ENCODE measurements around the gene MRPL49. TPM values are rescaled to one million over a fixed set of nuclear protein-coding genes. Genes with fewer than 3 reads are reported as not detected.
A peak's percentile ranks its signal among the peaks of the same experiment; 100 is the strongest.

Gene MRPL49
- polyA plus RNA-seq, 4 donors, result 35.2 to 65.7 (median 50.6) TPM

- 95 to 96% (median 95%) methylated on average over 45 to 52 of the region's 52 CpGs for WGBS, 3 donors
- DNase-seq, result no peak
- H3K27ac ChIP-seq (ENCODE audit: low read depth in 1 of 3, low read length in 2 of 3), result no peak overlapping the region
- no peaks in the 10 kb centered on the region for H3K27me3 ChIP-seq (ENCODE audit: control insufficient read depth in 3 of 3, insufficient read depth in 3 of 3, low read length in 3 of 3)
- H3K4me3 ChIP-seq (ENCODE audit: low read depth in 1 of 3, low read length in 3 of 3), result no peak overlapping the region
- peaks cover 5 to 63% (median 14%) of the 10 kb centered on the region in 3 donors for H3K36me3 ChIP-seq (ENCODE audit: control insufficient read depth in 3 of 3, insufficient read depth in 2 of 3, low read depth in 1 of 3, low read length in 3 of 3)
- H3K9me3 ChIP-seq (ENCODE audit: control insufficient read depth in 2 of 2, insufficient read depth in 1 of 2, low read depth in 1 of 2, low read length in 1 of 2), result no peaks in the 10 kb centered on the region
- peaks cover 0 to 20% (median 4%) of the 10 kb centered on the region in 3 donors for H3K4me1 ChIP-seq (ENCODE audit: control insufficient read depth in 3 of 3, insufficient read depth in 2 of 3, low read depth in 1 of 3, low read length in 2 of 3)
- no peak for FAIRE-seq
Observed at GRCh38 chr11:65107751-65108468, 14.2 kb upstream of the MRPL49 start.

GRCh38 chr11:65108469-65109123 lies 13.5 kb upstream of the MRPL49 start:
- Histone ChIP-seq H3K27ac (ENCODE audit: low read depth in 1 of 3, low read length in 2 of 3) (no peak overlapping the region), H3K4me3 (ENCODE audit: low read depth in 1 of 3, low read length in 3 of 3) (no peak overlapping the region)

DNA sequence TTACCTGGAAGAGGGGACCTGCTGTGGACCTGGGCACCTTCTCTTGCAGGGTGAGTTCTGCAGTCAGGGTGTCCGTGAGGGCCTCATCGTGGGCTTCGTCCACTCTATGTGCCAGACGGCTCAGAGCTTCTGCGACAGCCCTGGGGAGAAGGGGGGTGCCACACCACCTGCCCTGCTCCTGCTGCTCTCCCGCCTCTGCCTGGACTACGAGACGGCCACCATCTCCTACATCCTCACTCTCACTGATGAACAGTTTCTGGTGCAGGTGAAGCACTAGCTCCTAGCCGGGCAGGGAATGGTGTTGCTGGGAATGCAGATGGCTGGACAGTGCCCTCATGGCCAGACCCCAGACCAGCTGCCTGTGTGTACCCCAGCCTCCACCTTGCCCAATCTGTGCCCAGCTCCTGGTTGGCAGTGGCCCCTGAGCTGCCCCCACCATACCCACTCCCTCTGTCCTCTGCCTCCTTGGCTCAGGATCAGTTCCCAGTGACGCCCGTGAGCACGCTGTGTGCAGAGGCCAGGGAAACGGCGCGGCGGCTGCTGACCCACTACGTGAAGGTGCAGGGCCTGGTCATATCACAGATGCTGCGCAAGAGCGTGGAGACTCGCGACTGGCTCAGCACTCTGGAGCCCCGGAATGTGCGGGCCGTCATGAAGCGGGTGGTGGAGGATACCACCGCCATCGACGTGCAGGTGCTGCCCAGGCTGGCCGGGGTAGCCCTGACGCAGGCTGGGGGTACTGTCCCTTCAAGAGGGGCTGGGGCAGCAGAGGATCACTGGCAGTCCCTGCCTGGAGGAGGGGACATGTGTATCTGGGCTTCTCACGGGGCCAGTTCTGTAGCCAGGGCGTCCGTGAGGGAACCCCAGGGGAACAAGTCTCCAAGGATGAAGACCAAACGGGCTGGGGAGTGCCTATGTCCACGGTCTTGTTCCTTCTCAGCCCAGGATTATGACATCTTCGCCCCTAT lies 12.6 kb upstream of the MRPL49 start:
- H3K9me3 ChIP-seq (ENCODE audit: control insufficient read depth in 2 of 2, insufficient read depth in 1 of 2, low read depth in 1 of 2, low read length in 1 of 2), result no peaks in the 10 kb centered on the region
- peaks cover 0 to 32% (median 11%) of the 10 kb centered on the region in 3 donors for H3K4me1 ChIP-seq (ENCODE audit: control insufficient read depth in 3 of 3, insufficient read depth in 2 of 3, low read depth in 1 of 3, low read length in 2 of 3)
- DNase-seq (no peak), FAIRE-seq (no peak)
- no peaks in the 10 kb centered on the region for H3K27me3 ChIP-seq (ENCODE audit: control insufficient read depth in 3 of 3, insufficient read depth in 3 of 3, low read length in 3 of 3)
- peaks cover 5 to 65% (median 14%) of the 10 kb centered on the region in 3 donors for H3K36me3 ChIP-seq (ENCODE audit: control insufficient read depth in 3 of 3, insufficient read depth in 2 of 3, low read depth in 1 of 3, low read length in 3 of 3)
- no peak overlapping the region for H3K4me3 ChIP-seq (ENCODE audit: low read depth in 1 of 3, low read length in 3 of 3)
- no peak overlapping the region for H3K27ac ChIP-seq (ENCODE audit: low read depth in 1 of 3, low read length in 2 of 3)
- WGBS, 3 donors, result 91 to 92% (median 91%) methylated on average over 36 of the region's 36 CpGs

More at GRCh38 chr11:65108469-65109123, 13.5 kb upstream of the MRPL49 start:
- Histone ChIP-seq H3K27me3 (ENCODE audit: control insufficient read depth in 3 of 3, insufficient read depth in 3 of 3, low read length in 3 of 3) (no peaks in the 10 kb centered on the region), H3K9me3 (ENCODE audit: control insufficient read depth in 2 of 2, insufficient read depth in 1 of 2, low read depth in 1 of 2, low read length in 1 of 2) (no peaks in the 10 kb centered on the region), H3K36me3 (ENCODE audit: control insufficient read depth in 3 of 3, insufficient read depth in 2 of 3, low read depth in 1 of 3, low read length in 3 of 3) (peaks cover 5 to 62% (median 14%) of the 10 kb centered on the region in 3 donors), H3K4me1 (ENCODE audit: control insufficient read depth in 3 of 3, insufficient read depth in 2 of 3, low read depth in 1 of 3, low read length in 2 of 3) (peaks cover 0 to 26% (median 11%) of the 10 kb centered on the region in 3 donors)
- WGBS, 3 donors, result 94 to 96% (median 95%) methylated on average over 30 to 38 of the region's 38 CpGs
- no peak for DNase-seq
- no peak for FAIRE-seq

- no peaks in the 10 kb centered on the region for H3K27me3 ChIP-seq (ENCODE audit: control insufficient read depth in 3 of 3, insufficient read depth in 3 of 3, low read length in 3 of 3)
- 6 to 12% (median 7%) methylated on average over 15 to 18 of the region's 18 CpGs for WGBS, 3 donors
- no peak for FAIRE-seq
- peak; percentile 86 to 92 for DNase-seq
- H3K36me3 ChIP-seq (ENCODE audit: control insufficient read depth in 3 of 3, insufficient read depth in 2 of 3, low read depth in 1 of 3, low read length in 3 of 3), result peaks cover 5 to 70% (median 14%) of the 10 kb centered on the region in 3 donors
- H3K27ac ChIP-seq (ENCODE audit: low read depth in 1 of 3, low read length in 2 of 3), result peak overlapping the region in 2 of 3 donors; percentile 64 to 77
- H3K9me3 ChIP-seq (ENCODE audit: control insufficient read depth in 2 of 2, insufficient read depth in 1 of 2, low read depth in 1 of 2, low read length in 1 of 2), result no peaks in the 10 kb centered on the region
- no peak overlapping the region for H3K4me3 ChIP-seq (ENCODE audit: low read depth in 1 of 3, low read length in 3 of 3)
- peaks cover 0 to 32% (median 11%) of the 10 kb centered on the region in 3 donors for H3K4me1 ChIP-seq (ENCODE audit: control insufficient read depth in 3 of 3, insufficient read depth in 2 of 3, low read depth in 1 of 3, low read length in 2 of 3)
Observed at GRCh38 chr11:65110354-65110861, 11.7 kb upstream of the MRPL49 start.

- WGBS, 3 donors, result 60 to 66% (median 62%) methylated on average over 27 to 31 of the region's 31 CpGs
Observed at GRCh38 chr11:65111159-65111743, 10.9 kb upstream of the MRPL49 start.

DNA sequence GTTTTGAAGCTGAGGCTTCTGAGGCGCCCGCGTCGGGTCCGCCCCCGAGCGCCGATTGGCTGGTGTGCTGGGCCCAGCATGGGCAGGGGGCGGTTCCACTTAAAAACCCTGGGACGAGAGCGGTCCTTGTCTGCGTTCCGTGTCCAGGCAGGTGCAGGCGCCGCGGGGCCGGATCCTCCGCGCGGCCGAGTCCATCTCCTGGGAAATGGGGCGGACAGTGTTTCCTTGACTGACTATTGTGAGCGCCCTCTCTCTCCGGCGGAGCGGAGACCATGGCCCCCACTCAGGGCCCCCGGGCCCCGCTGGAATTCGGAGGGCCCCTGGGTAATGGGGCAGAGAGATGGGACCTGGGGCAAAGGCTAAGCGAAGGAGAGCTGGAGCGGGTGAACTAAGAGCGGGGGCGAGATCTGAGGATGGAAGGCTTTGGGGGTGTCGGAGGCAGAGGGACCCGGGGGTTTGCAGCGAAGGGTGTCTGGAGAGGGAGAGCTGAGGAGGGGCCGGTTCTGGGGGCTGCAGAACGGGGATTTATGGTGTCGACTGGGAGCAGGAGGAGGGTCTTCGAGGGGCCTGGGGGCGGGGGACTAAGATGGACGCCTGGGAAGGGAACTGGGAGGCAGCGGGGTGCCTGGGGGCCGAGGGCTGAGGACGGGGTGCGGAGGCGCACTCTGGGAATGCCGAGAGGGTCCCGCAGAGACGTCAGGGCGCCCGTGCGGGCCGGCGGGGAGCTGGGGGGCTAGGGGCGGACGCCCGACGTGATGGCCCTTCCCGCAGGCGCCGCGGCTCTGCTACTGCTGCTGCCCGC lies 10.2 kb upstream of the MRPL49 start, which contains the start of gene TM7SF2:
TM7SF2 (plus strand) TSS at position 129 of the 802 bp plus-strand sequence; CDS start at position 273, 144 bp downstream.
- 0 to 1% (median 1%) methylated on average over 42 to 64 of the region's 64 CpGs for WGBS, 3 donors
- Histone ChIP-seq H3K27ac (ENCODE audit: low read depth in 1 of 3, low read length in 2 of 3) (peak within 1 kb of the TSS; percentile 15 to 79 (median 64)), H3K4me1 (ENCODE audit: control insufficient read depth in 3 of 3, insufficient read depth in 2 of 3, low read depth in 1 of 3, low read length in 2 of 3) (peaks cover 5 to 41% (median 15%) of the 10 kb centered on the region in 3 donors), H3K27me3 (ENCODE audit: control insufficient read depth in 3 of 3, insufficient read depth in 3 of 3, low read length in 3 of 3) (no peaks in the 10 kb centered on the region), H3K36me3 (ENCODE audit: control insufficient read depth in 3 of 3, insufficient read depth in 2 of 3, low read depth in 1 of 3, low read length in 3 of 3) (peaks cover 5 to 73% (median 10%) of the 10 kb centered on the region in 3 donors), H3K4me3 (ENCODE audit: low read depth in 1 of 3, low read length in 3 of 3) (peak within 1 kb of the TSS; percentile 38 to 83 (median 58)), H3K9me3 (ENCODE audit: control insufficient read depth in 2 of 2, insufficient read depth in 1 of 2, low read depth in 1 of 2, low read length in 1 of 2) (no peaks in the 10 kb centered on the region)
- FAIRE-seq (no peak), DNase-seq (peak; percentile 97)

More at GRCh38 chr11:65111159-65111743, 10.9 kb upstream of the MRPL49 start:
- peak overlapping the region in 1 of 3 donors; percentile 77 for H3K27ac ChIP-seq (ENCODE audit: low read depth in 1 of 3, low read length in 2 of 3)
- H3K4me1 ChIP-seq (ENCODE audit: control insufficient read depth in 3 of 3, insufficient read depth in 2 of 3, low read depth in 1 of 3, low read length in 2 of 3), result peaks cover 2 to 36% (median 11%) of the 10 kb centered on the region in 3 donors
- H3K27me3 ChIP-seq (ENCODE audit: control insufficient read depth in 3 of 3, insufficient read depth in 3 of 3, low read length in 3 of 3), result no peaks in the 10 kb centered on the region
- H3K9me3 ChIP-seq (ENCODE audit: control insufficient read depth in 2 of 2, insufficient read depth in 1 of 2, low read depth in 1 of 2, low read length in 1 of 2), result no peaks in the 10 kb centered on the region
- H3K36me3 ChIP-seq (ENCODE audit: control insufficient read depth in 3 of 3, insufficient read depth in 2 of 3, low read depth in 1 of 3, low read length in 3 of 3), result peaks cover 5 to 73% (median 10%) of the 10 kb centered on the region in 3 donors
- DNase-seq, result no peak
- H3K4me3 ChIP-seq (ENCODE audit: low read depth in 1 of 3, low read length in 3 of 3), result peak overlapping the region in 1 of 3 donors; percentile 83
- no peak for FAIRE-seq
